Tibial artery (tissue), 4 donors: ENCODE measurements around the gene OPCML.

Experiments used
- DNase-seq, 2 donors: peaks; one replicate each; pipeline ENCODE4 v3.0.0-alpha.2; 2019
- H3K27ac ChIP-seq, 2 donors: fragments of 200-600 bp; sonication (generic) in 1 of 2; 1 replicate in 1 of 2; 2 replicates in 1 of 2; pipeline ENCODE4 v1.5.1; 2018 to 2019; ENCODE audit warnings: mild to moderate bottlenecking in 1 of 2
- H3K27me3 ChIP-seq, 2 donors: fragments of 200-600 bp; sonication (generic) in 1 of 2; one replicate each; pipeline versions ENCODE4 v1.5.1 to v1.6.0; 2016 to 2019
- H3K36me3 ChIP-seq, 3 donors: fragments of 200-600 bp; sonication (generic) in 2 of 3; one replicate each; pipeline ENCODE4 v1.5.1; 2016 to 2019; ENCODE audit warnings: mild to moderate bottlenecking in 2 of 3
- H3K4me1 ChIP-seq, 4 donors: fragments of 200-600 bp; sonication (generic) in 2 of 4; 1 replicate in 3 of 4; 2 replicates in 1 of 4; pipeline ENCODE4 v1.5.1; 2016 to 2019
- H3K4me3 ChIP-seq, 2 donors: fragments of 200-600 bp; sonication (generic) in 1 of 2; 1 replicate in 1 of 2; 2 replicates in 1 of 2; pipeline ENCODE4 v1.5.1; 2018 to 2019; ENCODE audit warnings: mild to moderate bottlenecking in 2 of 2
- H3K9me3 ChIP-seq, 3 donors: fragments of 200-600 bp; sonication (generic) in 1 of 3; one replicate each; pipeline ENCODE4 v1.5.1; 2016 to 2019
- CTCF ChIP-seq, 2 experiments: fragments of 200-600 bp in 1 of 2; fragments of 450-650 bp in 1 of 2; IDR thresholded peaks; one replicate each; pipeline ENCODE4 v1.5.1; 2017 to 2019; ENCODE audit warnings: antibody characterized with exemption in 2 of 2, mild to moderate bottlenecking in 1 of 2, moderate library complexity in 1 of 2
- intact Hi-C: fragments of 100-400 bp; cut with DNase I; formaldehyde crosslinking; loops from one replicate; pipeline ENCODE4 v1.15.0; 2023; ENCODE audit warnings: low total_unique reads

The OPCML gene

GRCh38 chr11:132638423-132638822 lies 893.9 kb downstream of the OPCML start:
- H3K27ac ChIP-seq: no peak overlapping the region
- intact Hi-C loops: no loop called here

GRCh38 chr11:132636523-132636922 lies 895.8 kb downstream of the OPCML start:
- Histone ChIP-seq H3K27ac (no peak overlapping the region), H3K36me3 (no peaks in the 10 kb centered on the region), H3K4me1 (no peaks in the 10 kb centered on the region), H3K4me3 (no peak overlapping the region), H3K27me3 (no peaks in the 10 kb centered on the region), H3K9me3 (no peaks in the 10 kb centered on the region)
- no peak for DNase-seq
- no peak for TF ChIP-seq CTCF (IDR thresholded peaks at IDR 0.05)
- intact Hi-C loops: no loop called here

More at GRCh38 chr11:132638423-132638822, 893.9 kb downstream of the OPCML start:
- Histone ChIP-seq H3K4me3 (no peak overlapping the region), H3K36me3 (no peaks in the 10 kb centered on the region), H3K4me1 (no peaks in the 10 kb centered on the region), H3K9me3 (no peaks in the 10 kb centered on the region), H3K27me3 (no peaks in the 10 kb centered on the region)
- no peak for TF ChIP-seq CTCF (IDR thresholded peaks at IDR 0.05)
- no peak for DNase-seq

GRCh38 chr11:132632641-132633124 lies 899.6 kb downstream of the OPCML start:
- DNase-seq: no peak
- H3K4me1 ChIP-seq: no peaks in the 10 kb centered on the region
- no peak overlapping the region for H3K27ac ChIP-seq
- no peaks in the 10 kb centered on the region for H3K9me3 ChIP-seq
- H3K27me3 ChIP-seq: no peaks in the 10 kb centered on the region
- intact Hi-C loops: no loop called here
- no peak for TF ChIP-seq CTCF (IDR thresholded peaks at IDR 0.05)
- no peak overlapping the region for H3K4me3 ChIP-seq
- no peaks in the 10 kb centered on the region for H3K36me3 ChIP-seq

GRCh38 chr11:132631989-132632388 lies 900.3 kb downstream of the OPCML start:
- TF ChIP-seq CTCF (IDR thresholded peaks at IDR 0.05): no peak
- no peaks in the 10 kb centered on the region for H3K4me1 ChIP-seq
- intact Hi-C loops: no loop called here
- H3K4me3 ChIP-seq: no peak overlapping the region
- H3K27ac ChIP-seq: no peak overlapping the region
- H3K36me3 ChIP-seq: no peaks in the 10 kb centered on the region
- no peaks in the 10 kb centered on the region for H3K9me3 ChIP-seq
- no peaks in the 10 kb centered on the region for H3K27me3 ChIP-seq
- no peak for DNase-seq

GRCh38 chr11:132627981-132628380 lies 904.3 kb downstream of the OPCML start:
- no peak for TF ChIP-seq CTCF (IDR thresholded peaks at IDR 0.05)
- no peaks in the 10 kb centered on the region for H3K27me3 ChIP-seq
- intact Hi-C loops: no loop called here
- H3K36me3 ChIP-seq: no peaks in the 10 kb centered on the region
- no peak for DNase-seq
- H3K27ac ChIP-seq: no peak overlapping the region
- no peaks in the 10 kb centered on the region for H3K9me3 ChIP-seq
- H3K4me3 ChIP-seq: no peak overlapping the region
- no peaks in the 10 kb centered on the region for H3K4me1 ChIP-seq

GRCh38 chr11:132626446-132626845 lies 905.9 kb downstream of the OPCML start:
- H3K27me3 ChIP-seq: no peaks in the 10 kb centered on the region
- no peaks in the 10 kb centered on the region for H3K4me1 ChIP-seq
- no peak overlapping the region for H3K27ac ChIP-seq
- H3K36me3 ChIP-seq: no peaks in the 10 kb centered on the region
- no peaks in the 10 kb centered on the region for H3K9me3 ChIP-seq
- intact Hi-C loops: no loop called here
- no peak for DNase-seq
- TF ChIP-seq CTCF (IDR thresholded peaks at IDR 0.05): no peak
- H3K4me3 ChIP-seq: no peak overlapping the region
